GM08714 (cell line): ENCODE data around the gene TMEM178A.
"Not testable (repeated sequence)": the region's sequence is repeated elsewhere in the genome, so short reads cannot be mapped to it uniquely, and the experiment has no call there.

ENCODE experiments used
- H3K4me3 ChIP-seq: fragments of 200-500 bp; sonication (Bioruptor generic); 2 replicates; pipeline ENCODE4 v1.5.1; 2014; ENCODE audit warnings: mild to moderate bottlenecking, low read length, inconsistent platforms
- ZNF274 ChIP-seq: IDR thresholded peaks from 2 replicates; pipeline ENCODE4 v1.6.1; 2012; ENCODE audit warnings: mild to moderate bottlenecking, low read depth, low read length

The TMEM178A gene

DNA sequence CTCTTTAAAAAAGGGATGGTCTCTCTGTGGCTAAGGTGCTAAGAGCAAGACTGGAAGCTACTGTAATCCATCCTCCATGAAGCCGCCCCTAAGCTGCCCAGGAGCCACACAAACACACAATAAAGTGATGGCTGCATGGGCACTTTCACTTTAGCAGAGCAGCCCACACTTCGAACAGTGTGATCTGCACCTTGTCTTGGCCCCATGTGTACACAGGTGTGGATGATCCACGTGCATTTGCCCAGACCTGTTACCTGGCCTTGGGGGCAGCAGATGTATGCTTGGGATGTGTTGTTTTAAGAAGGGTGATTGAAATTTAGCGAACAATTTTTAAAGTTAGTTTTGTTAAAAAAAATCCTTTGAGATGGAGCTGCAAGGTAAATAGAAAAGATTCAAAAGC is 39.9 kb downstream of the TMEM178A start:
- no peak for TF ChIP-seq ZNF274
- no peak overlapping the region for H3K4me3 ChIP-seq

- TF ChIP-seq ZNF274: no peak
- H3K4me3 ChIP-seq: no peak overlapping the region
These were observed 40.6 kb downstream of the TMEM178A start for GRCh38 chr2:39706312-39706711.

- no peak overlapping the region for H3K4me3 ChIP-seq
- TF ChIP-seq ZNF274: no peak
These were observed 41.2 kb downstream of the TMEM178A start for GRCh38 chr2:39706945-39707344.

DNA sequence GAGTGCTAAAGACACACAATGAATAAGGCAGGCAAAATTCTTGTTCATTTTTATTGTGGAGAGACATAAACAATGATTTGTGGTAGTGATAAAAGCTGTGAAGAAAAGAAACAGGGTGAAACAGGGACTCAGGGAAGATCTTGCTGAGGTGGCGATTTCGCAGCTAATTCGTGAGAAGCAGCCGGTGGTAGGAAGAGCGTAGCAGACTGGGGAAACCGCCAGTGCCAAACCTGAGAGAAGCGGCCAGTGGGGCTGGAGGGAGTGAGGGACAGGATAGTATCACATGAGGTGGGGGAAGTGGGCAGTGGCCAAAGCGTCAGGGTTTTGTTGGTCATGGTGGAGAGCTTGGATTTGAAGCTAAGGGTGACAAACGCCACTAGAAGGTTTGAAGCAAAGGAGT is 42.3 kb downstream of the TMEM178A start:
- TF ChIP-seq ZNF274: no peak
- no peak overlapping the region for H3K4me3 ChIP-seq

- H3K4me3 ChIP-seq: no peak overlapping the region
- no peak for TF ChIP-seq ZNF274
These were observed 45.1 kb downstream of the TMEM178A start for GRCh38 chr2:39710807-39711206.

GRCh38 chr2:39712953-39713352 is 47.2 kb downstream of the TMEM178A start:
- no peak for TF ChIP-seq ZNF274
- H3K4me3 ChIP-seq: no peak overlapping the region

- no peak for TF ChIP-seq ZNF274
- no peak overlapping the region for H3K4me3 ChIP-seq
These were observed 49.4 kb downstream of the TMEM178A start for GRCh38 chr2:39715095-39715494.

DNA sequence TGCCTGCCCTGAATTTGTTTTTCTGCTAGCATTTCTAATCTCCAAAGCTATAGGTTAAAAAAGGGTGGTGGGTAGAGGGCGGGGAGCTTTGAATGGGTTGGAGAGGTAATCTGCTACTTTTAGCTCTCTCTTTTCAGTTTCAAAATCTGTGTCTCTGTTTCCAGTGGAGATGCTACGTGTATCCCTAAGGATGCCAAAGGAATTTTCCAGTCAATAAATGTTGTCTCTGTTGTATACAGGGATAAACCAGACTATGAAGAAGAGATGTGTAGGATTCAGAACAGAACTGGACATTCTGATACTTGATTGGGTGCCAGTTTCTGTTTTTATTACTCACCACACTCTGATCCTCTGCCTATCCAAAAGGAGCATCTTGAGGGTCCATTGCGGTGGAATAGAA is 50.1 kb downstream of the TMEM178A start:
- no peak overlapping the region for H3K4me3 ChIP-seq
- no peak for TF ChIP-seq ZNF274

GRCh38 chr2:39717067-39717466 is 51.4 kb downstream of the TMEM178A start:
- no peak for TF ChIP-seq ZNF274
- no peak overlapping the region for H3K4me3 ChIP-seq

DNA sequence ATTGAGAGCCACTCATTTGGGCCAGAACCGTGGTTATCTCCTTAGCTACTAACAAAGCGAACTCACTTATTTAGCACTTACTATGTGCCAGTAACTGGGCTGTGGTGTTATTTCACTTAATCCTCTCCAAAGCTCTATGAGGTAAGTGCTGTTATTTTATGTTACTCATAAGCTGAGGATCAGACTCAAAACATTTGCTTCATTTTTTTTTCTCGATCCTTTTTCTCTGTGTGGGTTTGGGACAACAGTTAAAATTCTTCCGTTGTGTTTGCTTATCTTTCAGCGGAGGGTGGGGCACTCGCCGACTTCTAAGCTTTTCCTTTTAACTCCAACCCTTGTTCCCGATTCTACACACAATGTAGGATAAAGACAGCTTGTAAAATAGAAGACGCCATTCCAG is 52.8 kb downstream of the TMEM178A start:
- no peak for TF ChIP-seq ZNF274
- H3K4me3 ChIP-seq: no peak overlapping the region

DNA sequence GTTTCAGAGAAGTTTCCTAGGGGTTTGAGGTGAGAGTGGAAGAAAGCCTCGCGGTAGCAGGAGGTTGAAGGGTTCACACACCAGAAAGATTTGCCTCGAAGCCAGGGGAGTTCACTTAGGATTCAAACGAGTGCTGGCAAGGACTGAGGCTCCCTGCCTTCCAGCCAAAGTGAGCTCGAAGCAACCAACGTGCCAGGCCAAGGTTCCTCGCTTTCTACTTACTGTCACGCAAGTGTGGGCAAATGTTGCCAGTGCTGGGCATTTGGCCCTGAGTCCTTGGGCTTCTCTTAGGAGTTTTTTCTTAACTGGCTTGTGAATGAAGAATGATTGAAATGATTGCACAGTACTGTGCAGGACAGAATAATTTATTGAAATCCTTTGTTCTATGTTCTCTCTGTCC is 53.6 kb downstream of the TMEM178A start:
- no peak overlapping the region for H3K4me3 ChIP-seq
- no peak for TF ChIP-seq ZNF274

DNA sequence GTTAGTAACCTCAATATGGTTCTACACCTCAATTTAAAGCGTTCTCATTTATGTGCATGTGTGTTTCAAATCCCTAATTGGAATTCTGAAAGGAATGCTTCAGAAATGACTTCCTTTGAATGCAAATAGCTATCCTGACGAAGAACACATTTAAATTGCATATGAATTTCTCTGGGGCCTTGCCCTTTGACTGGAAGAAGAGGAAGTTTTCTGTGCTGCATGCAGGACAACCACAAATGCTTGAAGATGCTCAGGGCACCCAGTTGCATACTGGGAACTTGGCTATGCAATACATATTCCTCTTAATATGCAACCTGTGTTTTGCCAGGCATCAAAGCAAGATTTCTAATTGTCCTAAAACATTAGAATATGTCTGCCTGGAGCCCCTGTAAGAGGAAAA is 55.3 kb downstream of the TMEM178A start:
- no peak for TF ChIP-seq ZNF274
- H3K4me3 ChIP-seq: no peak overlapping the region

- no peak overlapping the region for H3K4me3 ChIP-seq
- TF ChIP-seq ZNF274: no peak
These were observed 57.8 kb downstream of the TMEM178A start for GRCh38 chr2:39723497-39723896.

- no peak overlapping the region for H3K4me3 ChIP-seq
- TF ChIP-seq ZNF274: no peak
These were observed 58.5 kb downstream of the TMEM178A start for GRCh38 chr2:39723946-39724827.

GRCh38 chr2:39724828-39725144 is 59.1 kb downstream of the TMEM178A start:
- TF ChIP-seq ZNF274: no peak
- no peak overlapping the region for H3K4me3 ChIP-seq

DNA sequence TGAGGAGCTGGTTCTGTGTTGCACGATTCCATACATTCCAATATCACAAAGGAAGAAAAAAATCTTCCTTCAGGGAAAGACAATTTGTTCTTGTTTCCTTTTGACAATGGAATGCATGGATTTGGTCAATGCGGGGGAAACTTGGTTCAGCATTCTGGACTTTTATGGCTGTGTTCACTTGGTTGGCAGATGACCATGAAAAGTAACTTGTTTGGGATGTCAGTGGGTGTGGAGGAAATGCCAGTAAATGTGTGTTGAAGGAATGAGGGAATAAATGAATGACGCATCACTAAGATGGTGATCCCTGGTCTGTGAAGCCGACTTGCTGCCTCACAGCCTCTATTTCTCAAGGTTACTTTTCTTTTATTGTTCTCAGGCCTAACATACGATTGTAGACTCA is 59.7 kb downstream of the TMEM178A start:
- H3K4me3 ChIP-seq: no peak overlapping the region
- no peak for TF ChIP-seq ZNF274

DNA sequence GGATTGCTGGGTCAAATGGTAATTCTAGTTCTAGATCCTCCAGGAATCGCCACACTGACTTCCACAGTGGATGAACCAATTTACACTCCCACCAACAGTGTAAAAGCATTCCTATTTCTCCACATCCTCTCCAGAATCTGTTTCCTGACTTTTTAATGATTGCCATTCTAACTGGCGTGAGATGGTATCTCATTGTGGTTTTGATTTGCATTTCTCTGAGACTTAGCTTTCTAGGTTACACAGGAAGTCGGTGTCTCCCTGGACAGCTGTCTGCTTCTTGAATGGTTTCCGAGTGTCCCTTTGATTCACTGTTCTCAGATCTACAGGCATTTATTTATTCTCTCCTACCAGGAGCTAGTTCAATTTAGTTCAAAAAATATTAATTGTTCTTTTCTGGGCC is 62.4 kb downstream of the TMEM178A start:
- not testable (repeated sequence) for H3K4me3 ChIP-seq
